NB4 (cell line): ENCODE data around the gene HMG20A.

Source experiments
- DNase-seq: peaks from one replicate; pipeline ENCODE4 v3.0.0; 2010; ENCODE audit warnings: low read depth
- H3K4me3 ChIP-seq: one replicate; pipeline ENCODE4 v1.5.1; 2011; ENCODE audit warnings: mild to moderate bottlenecking, low read depth, low read length, moderate library complexity
- CTCF ChIP-seq: IDR thresholded peaks from one replicate; pipeline ENCODE4 v1.5.1; 2012; ENCODE audit warnings: low read depth, low read length
- MAX ChIP-seq: IDR thresholded peaks from 2 replicates; pipeline ENCODE4 v1.6.1; 2011; ENCODE audit warnings: low read depth, low read length
- MYC ChIP-seq: IDR thresholded peaks from 2 replicates; pipeline ENCODE4 v1.6.1; 2011; ENCODE audit warnings: low read depth, low read length
- POLR2A ChIP-seq: IDR thresholded peaks from 2 replicates; pipeline ENCODE4 v1.6.1; 2011; ENCODE audit warnings: mild to moderate bottlenecking; ENCODE audit not compliant: insufficient read length; ENCODE audit errors: extremely low read depth

Gene HMG20A

GRCh38 chr15:77526595-77527163 is 106.0 kb downstream of the HMG20A start:
- no peak for TF ChIP-seq POLR2A
- no peak for DNase-seq
- H3K4me3 ChIP-seq: no peak overlapping the region

- DNase-seq: no peak
- no peak overlapping the region for H3K4me3 ChIP-seq
- TF ChIP-seq CTCF (no peak), MAX (no peak), POLR2A (no peak), MYC (no peak)
Measured at GRCh38 chr15:77527164-77527778, 106.6 kb downstream of the HMG20A start.

GRCh38 chr15:77527831-77528231 is 107.1 kb downstream of the HMG20A start:
- DNase-seq: no peak
- TF ChIP-seq CTCF (no peak), POLR2A (no peak), MYC (no peak), MAX (no peak)
- no peak overlapping the region for H3K4me3 ChIP-seq

GRCh38 chr15:77528290-77528967 is 107.7 kb downstream of the HMG20A start:
- no peak overlapping the region for H3K4me3 ChIP-seq
- no peak for DNase-seq
- TF ChIP-seq MYC: no peak
- no peak for TF ChIP-seq MAX
- TF ChIP-seq CTCF: no peak
- no peak for TF ChIP-seq POLR2A

- no peak for DNase-seq
- TF ChIP-seq CTCF (no peak), MAX (no peak), POLR2A (no peak), MYC (no peak)
- H3K4me3 ChIP-seq: no peak overlapping the region
Measured at GRCh38 chr15:77528968-77529319, 108.3 kb downstream of the HMG20A start.

- H3K4me3 ChIP-seq: no peak overlapping the region
- TF ChIP-seq CTCF: no peak
- TF ChIP-seq MAX: no peak
- no peak for TF ChIP-seq POLR2A
- TF ChIP-seq MYC: no peak
- DNase-seq: no peak
Measured at GRCh38 chr15:77529394-77530159, 108.9 kb downstream of the HMG20A start.
